Neural cell (in vitro differentiated cells): ENCODE results near the gene BLTP3B. TPM values are rescaled to one million over a fixed set of nuclear protein-coding genes. Genes with fewer than 3 reads are reported as not detected.

Experiments
- polyA plus RNA-seq: library from polyadenylated mRNA; depleted of rRNA; stranded (reverse); fragments of >200 nt; gene quantifications from 2 replicates; pipeline ENCODE4 v1.2.3, GENCODE V29; 2014
- small RNA-seq, 3 experiments: library from RNA; depleted of rRNA; stranded (forward); fragments of <200 nt; gene quantifications; one replicate each; pipeline ENCODE3, GENCODE V24; 2012

The BLTP3B gene
- polyA plus RNA-seq, 1 donor from 2014 or later = 31.6 TPM

Small RNAs within 50 kb of the gene (small RNA-seq; reads per million reads assigned to genes)
- gene MIR1827 (0 reads per million in 3 experiments), gene RN7SL176P (0 reads per million in 3 experiments)

Other genes starting within 250 kb of the BLTP3B start
- gene ANKS1B, start 157.9 kb downstream of the BLTP3B start, polyA plus RNA-seq = 65.6 and 67.3 TPM in 2 replicates
- 76.3 and 128 TPM in 2 replicates for gene ACTR6, start 57.9 kb upstream of the BLTP3B start, polyA plus RNA-seq
- 1.2 TPM in 1 of 2 replicates, not detected in the other for gene DEPDC4, start 124.2 kb upstream of the BLTP3B start, polyA plus RNA-seq
- gene SCYL2, start 124.3 kb upstream of the BLTP3B start, polyA plus RNA-seq = 80.9 and 101 TPM in 2 replicates
- 0.08 and 0.22 TPM in 2 replicates for gene SLC17A8, start 214.2 kb upstream of the BLTP3B start, polyA plus RNA-seq